Liver (tissue), 3 donors: ENCODE measurements around the gene DGCR2.

Experiments used
- EGR1 ChIP-seq, 2 donors: IDR thresholded peaks; 2 replicates each; pipeline ENCODE4 v1.6.1; 2016 to 2018; ENCODE audit warnings: antibody characterized with exemption in 2 of 2, low read depth in 2 of 2
- FOXA1 ChIP-seq: IDR thresholded peaks from 2 replicates; pipeline ENCODE4 v1.6.1; 2016; ENCODE audit warnings: antibody characterized with exemption
- GABPA ChIP-seq, 2 donors: IDR thresholded peaks in 1 of 2; conservative IDR thresholded peaks in 1 of 2; 2 replicates each; pipeline ENCODE4 v1.6.1; 2016; ENCODE audit warnings: antibody characterized with exemption in 2 of 2, mild to moderate bottlenecking in 1 of 2, moderate library complexity in 1 of 2
- JUND ChIP-seq, 2 donors: IDR thresholded peaks; 2 replicates each; pipeline ENCODE4 v1.6.1; 2016; ENCODE audit warnings: antibody characterized with exemption in 2 of 2
- RAD21 ChIP-seq, 2 donors: IDR thresholded peaks; 2 replicates each; pipeline ENCODE4 v1.6.1; 2016; ENCODE audit warnings: antibody characterized with exemption in 2 of 2, mild to moderate bottlenecking in 2 of 2
- REST ChIP-seq: IDR thresholded peaks from 2 replicates; pipeline ENCODE4 v1.6.1; 2016; ENCODE audit warnings: antibody characterized with exemption, mild to moderate bottlenecking
- RXRA ChIP-seq, 2 donors: IDR thresholded peaks; 2 replicates each; pipeline ENCODE4 v1.6.1; 2017 to 2018; ENCODE audit warnings: antibody characterized with exemption in 2 of 2, mild to moderate bottlenecking in 1 of 2
- YY1 ChIP-seq: IDR thresholded peaks from 2 replicates; pipeline ENCODE4 v1.6.1; 2016; ENCODE audit warnings: antibody characterized with exemption, mild to moderate bottlenecking
- ZBTB33 ChIP-seq: IDR thresholded peaks from 2 replicates; pipeline ENCODE4 v1.6.1; 2016; ENCODE audit warnings: antibody characterized with exemption
- TF ChIP-seq, protein P1 (sequence below): IDR thresholded peaks from 2 replicates; pipeline ENCODE4 v1.6.1; 2016; ENCODE audit warnings: antibody characterized with exemption
- TF ChIP-seq, protein P2 (sequence below): fragments of 150-350 bp; IDR thresholded peaks from 2 replicates; pipeline ENCODE4 v1.5.1; 2017; ENCODE audit warnings: improper control_type of control experiment, low read depth, low read length; ENCODE audit not compliant: missing input control
- TF ChIP-seq, protein P3 (sequence below): IDR thresholded peaks from 2 replicates; pipeline ENCODE4 v1.6.1; 2016; ENCODE audit warnings: antibody characterized with exemption
- donor health status: healthy.
- donor health status: healthy.

GRCh38 chr22:19130959-19131684 lies 8.9 kb upstream of the DGCR2 start, which contains the start of gene TSSK2:
- TF ChIP-seq, protein P1, sequence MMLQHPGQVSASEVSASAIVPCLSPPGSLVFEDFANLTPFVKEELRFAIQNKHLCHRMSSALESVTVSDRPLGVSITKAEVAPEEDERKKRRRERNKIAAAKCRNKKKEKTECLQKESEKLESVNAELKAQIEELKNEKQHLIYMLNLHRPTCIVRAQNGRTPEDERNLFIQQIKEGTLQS: no peak
- TF ChIP-seq REST (no peak), RAD21 (IDR thresholded peaks at IDR 0.05) (no peak), YY1 (no peak), GABPA (IDR thresholded peaks at IDR 0.05 in 1 of 2, conservative IDR thresholded peaks at IDR 0.05 in 1 of 2) (no peak), JUND (IDR thresholded peaks at IDR 0.05) (no peak), ZBTB33 (no peak), RXRA (IDR thresholded peaks at IDR 0.05) (no peak), FOXA1 (no peak), EGR1 (IDR thresholded peaks at IDR 0.05; ENCODE audit: low read depth in 2 of 2) (no peak)
- TF ChIP-seq, protein P2, sequence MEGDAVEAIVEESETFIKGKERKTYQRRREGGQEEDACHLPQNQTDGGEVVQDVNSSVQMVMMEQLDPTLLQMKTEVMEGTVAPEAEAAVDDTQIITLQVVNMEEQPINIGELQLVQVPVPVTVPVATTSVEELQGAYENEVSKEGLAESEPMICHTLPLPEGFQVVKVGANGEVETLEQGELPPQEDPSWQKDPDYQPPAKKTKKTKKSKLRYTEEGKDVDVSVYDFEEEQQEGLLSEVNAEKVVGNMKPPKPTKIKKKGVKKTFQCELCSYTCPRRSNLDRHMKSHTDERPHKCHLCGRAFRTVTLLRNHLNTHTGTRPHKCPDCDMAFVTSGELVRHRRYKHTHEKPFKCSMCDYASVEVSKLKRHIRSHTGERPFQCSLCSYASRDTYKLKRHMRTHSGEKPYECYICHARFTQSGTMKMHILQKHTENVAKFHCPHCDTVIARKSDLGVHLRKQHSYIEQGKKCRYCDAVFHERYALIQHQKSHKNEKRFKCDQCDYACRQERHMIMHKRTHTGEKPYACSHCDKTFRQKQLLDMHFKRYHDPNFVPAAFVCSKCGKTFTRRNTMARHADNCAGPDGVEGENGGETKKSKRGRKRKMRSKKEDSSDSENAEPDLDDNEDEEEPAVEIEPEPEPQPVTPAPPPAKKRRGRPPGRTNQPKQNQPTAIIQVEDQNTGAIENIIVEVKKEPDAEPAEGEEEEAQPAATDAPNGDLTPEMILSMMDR: no peak
- TF ChIP-seq, protein P3, sequence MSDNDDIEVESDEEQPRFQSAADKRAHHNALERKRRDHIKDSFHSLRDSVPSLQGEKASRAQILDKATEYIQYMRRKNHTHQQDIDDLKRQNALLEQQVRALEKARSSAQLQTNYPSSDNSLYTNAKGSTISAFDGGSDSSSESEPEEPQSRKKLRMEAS: no peak
